ENCODE data around the gene NDUFB3.
"Not testable (repeated sequence)": the region's sequence is repeated elsewhere in the genome, so short reads cannot be mapped to it uniquely, and the experiment has no call there.

NDUFB3 gene

DNA sequence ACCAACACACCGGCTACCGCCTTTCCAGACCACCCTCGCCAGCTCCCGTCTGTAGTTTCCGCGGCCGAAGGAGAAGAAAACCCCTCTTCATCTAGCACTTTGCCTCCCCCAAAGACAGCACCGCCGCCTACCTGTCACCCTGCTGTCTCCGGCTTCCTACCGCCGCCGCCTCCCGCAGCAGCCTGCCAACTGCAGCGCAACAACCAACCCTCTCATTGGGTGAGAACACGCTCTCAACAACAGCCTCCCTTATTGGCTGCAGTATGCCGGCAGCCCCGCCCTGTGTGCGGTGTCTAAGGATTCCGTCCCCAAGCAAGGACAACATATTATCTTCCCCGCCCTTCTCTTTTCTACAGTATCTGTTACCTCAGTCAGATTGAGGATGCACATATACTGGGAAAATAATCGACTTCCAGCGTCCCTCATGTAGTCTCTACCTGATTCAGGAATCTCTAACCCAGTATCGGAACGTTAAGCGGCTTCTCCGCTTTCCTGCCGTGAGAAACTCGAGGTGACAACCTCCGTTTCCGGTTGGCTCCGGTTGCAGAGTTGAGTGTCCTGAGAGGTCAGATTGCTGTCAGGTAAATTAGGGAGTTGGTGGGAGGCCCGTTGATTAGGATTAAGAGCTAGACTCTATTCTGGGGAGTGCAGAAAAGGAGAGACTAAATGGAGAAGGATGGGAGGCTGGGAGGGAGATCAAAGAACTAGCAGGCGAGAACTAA, at the start of gene NDUFB3, which contains the start of gene HYCC2:
NDUFB3 (plus strand) TSS at position 523 of the 722 bp plus-strand sequence. CDS start 6,882 bp downstream, outside the sequence.
HYCC2 (minus strand) TSS at position 193 of the 722 bp plus-strand sequence. CDS start 47,662 bp downstream, outside the sequence.
- intact Hi-C loops (cut with DNase I) = loop anchor here (5.0 to 10.0 kb wide), 2 partner anchors 83 to 164 kb away; no protein-coding TSS in a partner anchor
- peak; percentile 84 to 97 (median 92) for DNase-seq

DNA sequence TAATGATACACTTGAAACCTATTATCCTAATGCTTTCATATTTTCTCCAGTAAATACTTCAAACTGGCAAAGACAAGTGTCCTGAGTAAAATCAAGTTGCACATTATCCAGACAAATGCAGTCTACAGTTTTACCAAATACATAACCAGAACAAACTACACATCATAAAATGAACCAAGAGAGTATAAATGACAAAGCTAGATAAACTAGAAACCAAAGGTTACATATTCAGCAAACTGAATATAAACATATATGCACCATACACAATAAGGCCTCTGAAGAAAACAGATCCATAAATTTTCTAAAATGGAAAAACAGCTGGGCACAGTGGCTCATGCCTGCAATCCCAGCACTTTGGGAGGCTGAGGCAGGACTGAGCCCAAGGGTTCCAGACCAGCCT, 47.3 kb upstream of the NDUFB3 start:
- intact Hi-C loops (cut with DNase I) = no loop called here
- DNase-seq = no peak

DNA sequence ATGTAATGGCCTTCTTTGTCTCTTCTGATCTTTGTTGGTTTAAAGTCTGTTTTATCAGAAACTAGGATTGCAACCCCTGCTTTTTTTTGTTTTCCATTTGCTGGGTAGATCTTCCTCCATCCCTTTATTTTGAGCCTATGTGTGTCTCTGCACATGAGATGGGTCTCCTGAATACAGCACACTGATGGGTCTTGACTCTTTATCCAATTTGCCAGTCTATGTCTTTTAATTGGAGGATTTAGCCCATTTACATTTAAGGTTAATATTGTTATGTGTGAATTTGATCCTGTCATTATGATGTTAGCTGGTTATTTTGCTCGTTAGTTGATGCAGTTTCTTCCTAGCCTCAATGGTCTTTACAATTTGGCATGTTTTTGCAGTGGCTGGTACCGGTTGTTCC, 37.4 kb upstream of the NDUFB3 start:
- DNase-seq; intact Hi-C loops (cut with DNase I): not testable (repeated sequence)

DNA sequence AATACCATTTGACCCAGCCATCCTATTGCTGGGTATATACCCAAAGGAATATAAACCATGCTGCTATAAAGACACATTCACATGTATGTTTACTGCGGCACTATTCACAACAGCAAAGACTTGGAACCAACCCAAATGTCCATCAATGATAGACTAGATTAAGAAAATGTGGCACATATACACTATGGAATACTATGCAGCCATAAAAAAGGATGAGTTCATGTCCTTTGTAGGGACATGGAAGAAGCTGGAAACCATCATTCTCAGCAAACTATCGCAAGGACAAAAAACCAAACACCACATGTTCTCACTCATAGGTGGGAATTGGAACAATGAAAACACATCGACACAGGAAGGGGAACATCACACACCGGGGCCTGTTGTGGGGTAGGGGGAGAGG, 33.4 kb upstream of the NDUFB3 start:
- DNase-seq; intact Hi-C loops (cut with DNase I): not testable (repeated sequence)

DNA sequence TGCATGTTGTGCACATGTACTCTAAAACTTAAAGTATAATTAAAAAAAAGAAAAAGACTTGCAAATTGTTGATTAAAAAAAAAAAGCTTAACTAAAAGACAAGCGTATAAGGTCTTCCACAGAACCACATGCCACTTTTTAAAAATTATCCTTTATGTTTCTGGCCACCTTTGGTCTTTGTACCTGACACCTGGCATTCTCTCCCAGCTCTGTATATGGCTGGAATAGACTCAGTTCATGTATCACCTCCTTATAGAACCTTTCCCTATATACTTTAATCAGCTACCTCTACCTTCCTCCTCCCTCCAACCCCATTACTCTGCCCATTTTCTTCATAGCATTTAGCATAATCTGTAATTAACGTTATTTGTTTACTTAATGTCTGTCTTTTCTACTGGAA, 32.9 kb upstream of the NDUFB3 start:
- intact Hi-C loops (cut with DNase I) = no loop called here

DNA sequence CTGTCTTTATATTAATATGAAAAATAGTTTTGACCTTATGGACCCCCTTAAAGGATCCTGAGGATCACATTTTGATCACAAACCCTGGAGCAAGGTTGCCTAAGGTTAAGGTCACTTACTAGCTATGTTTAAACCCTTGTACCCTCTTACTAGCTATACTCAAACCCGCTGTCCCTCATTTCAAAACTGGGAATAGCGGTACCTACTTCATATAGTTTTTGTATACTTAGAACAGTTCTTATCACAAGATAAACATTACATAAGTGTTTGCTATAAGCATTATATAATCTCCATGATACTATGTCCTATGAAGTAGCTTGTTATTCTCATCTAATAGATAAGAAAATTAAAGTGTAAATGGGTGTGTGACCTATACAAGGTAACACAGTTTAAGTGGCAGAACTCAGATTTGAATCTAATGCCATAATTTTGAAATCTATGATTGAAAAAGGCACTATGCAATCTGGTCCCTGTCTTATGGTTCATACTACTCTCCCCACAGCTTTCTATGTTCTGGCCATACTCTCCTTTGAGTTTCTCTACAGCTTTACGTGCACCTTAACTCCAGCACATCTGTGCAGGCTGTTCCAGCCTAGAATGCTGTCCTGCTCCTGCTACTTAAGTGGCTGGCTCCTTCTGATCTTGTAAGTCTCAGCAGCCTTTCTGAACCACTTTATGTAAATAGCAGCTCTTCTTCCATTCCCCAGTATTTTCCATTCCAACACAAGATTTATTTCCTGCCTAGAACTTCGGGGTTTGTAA, 30.8 kb upstream of the NDUFB3 start:
- intact Hi-C loops (cut with DNase I) = no loop called here
- DNase-seq = no peak

More for the DNA sequence above, 32.9 kb upstream of the NDUFB3 start:
- no peak for DNase-seq

DNA sequence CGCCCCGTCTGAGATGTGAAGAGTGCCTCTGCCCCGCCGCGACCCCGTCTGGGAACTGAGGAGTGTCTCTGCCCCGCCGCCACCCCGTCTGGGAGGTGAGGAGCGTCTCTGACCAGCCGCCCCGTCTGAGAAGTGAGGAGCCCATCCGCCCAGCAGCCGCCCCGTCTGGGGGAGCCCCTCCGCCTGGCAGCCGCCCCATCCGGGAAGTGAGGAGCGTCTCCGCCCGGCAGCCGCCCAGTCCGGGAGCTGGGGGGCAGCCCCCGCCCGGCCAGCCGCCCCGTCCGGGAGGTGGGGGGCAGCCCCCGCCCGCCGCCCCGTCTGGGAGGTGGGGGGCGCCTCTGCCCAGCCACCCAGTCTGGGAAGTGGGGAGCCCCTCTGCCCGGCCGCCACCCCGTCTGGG, 29.4 kb upstream of the NDUFB3 start:
- intact Hi-C loops (cut with DNase I); DNase-seq: not testable (repeated sequence)

DNA sequence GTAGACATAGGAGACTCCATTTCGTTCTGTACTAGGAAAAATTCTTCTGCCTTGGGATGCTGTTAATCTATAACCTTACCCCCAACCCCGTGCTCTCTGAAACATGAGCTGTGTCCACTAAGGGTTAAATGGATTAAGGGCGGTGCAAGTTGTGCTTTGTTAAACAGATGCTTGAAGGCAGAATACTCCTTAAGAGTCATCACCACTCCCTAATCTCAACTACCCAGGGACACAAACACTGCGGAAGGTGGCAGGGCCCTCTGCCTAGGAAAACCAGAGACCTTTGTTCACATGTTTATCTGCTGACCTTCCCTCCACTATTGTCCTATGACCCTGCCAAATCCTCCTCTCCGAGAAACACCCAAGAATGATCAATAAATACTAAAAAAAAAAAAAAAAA, 28.8 kb upstream of the NDUFB3 start:
- intact Hi-C loops (cut with DNase I); DNase-seq: not testable (repeated sequence)

DNA sequence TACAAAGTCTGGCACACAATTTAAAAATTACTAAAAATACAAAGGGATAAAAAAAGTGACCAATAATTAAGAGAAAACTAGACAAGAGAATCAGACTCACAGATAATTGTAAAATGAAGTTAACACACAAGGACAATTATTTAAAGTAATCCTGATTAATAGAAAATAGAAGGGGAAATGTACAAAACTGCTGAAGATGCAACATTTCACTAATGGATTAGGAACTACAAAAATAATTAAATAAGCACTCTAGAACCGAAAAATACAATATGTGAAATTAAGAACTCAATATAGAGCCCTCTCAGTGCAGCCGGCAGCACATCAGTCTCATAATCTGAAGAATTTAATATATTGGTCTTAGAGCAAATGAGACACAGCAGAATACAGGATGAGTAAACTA, 24.9 kb upstream of the NDUFB3 start:
- intact Hi-C loops (cut with DNase I) = no loop called here
- no peak for DNase-seq

DNA sequence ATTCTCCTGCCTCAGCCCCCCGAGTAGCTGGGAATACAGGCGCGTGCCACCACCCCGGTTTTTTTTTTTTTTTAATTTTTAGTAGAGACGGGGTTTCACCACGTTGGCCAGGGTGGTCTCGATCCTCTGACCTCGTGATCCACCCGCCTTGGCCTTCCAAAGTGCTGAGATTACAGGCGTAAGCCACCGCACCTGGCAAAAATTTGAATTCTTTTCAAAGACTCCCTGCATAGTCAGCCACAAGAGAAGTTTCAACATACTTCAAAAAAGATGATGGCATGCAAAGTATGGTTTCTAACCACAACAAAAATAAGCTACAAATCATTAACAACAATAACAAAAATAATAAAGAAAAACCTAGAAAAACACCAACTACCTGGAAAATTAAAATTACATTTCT, 22.3 kb upstream of the NDUFB3 start:
- DNase-seq = no peak
- intact Hi-C loops (cut with DNase I) = no loop called here

DNA sequence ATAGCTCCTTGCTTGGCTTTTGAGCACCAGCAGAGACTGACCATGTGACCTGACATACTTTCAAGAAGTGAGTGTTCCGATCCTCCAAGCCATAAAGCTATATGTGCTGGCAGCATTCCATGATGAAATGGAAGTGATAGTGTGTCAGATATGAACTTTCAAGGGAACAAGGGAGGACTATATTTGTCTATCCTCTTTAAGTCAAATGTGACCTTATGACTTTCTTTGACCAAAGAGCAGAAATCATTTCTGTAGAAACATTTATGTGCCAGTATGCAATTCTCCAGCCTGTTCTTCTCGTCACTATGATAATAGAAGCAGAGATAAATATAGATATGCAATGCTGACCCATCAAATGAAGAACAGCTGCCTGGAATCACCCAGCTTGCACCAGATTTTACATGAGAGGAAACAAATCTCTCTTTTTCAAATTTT, 14.7 kb upstream of the NDUFB3 start:
- intact Hi-C loops (cut with DNase I) = no loop called here
- DNase-seq = no peak

DNA sequence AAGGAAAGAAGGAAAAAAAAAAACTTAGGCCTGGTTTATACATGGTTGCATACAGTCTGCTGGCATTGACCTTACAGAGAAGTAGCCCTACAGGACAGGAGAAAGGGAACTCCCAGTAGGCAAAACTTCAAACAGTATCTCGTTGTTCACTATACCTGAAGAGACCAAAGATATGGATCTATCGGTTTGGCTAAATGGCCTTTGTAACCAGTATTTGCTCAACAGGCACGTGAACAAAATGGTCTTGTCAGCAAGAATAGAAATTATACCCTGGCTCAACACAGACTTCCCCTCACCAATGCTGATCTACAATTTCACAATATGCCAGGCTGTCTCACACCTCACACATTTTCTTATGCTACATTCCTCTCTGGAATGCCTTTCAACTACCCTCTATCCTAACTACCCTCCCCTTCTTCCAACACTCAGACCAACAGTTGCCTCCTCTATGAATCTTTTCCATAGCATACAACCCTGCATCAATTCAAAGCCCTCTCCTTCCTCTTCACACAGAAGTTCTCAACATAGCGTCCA, 14.0 kb upstream of the NDUFB3 start:
- DNase-seq = no peak
- intact Hi-C loops (cut with DNase I) = no loop called here

DNA sequence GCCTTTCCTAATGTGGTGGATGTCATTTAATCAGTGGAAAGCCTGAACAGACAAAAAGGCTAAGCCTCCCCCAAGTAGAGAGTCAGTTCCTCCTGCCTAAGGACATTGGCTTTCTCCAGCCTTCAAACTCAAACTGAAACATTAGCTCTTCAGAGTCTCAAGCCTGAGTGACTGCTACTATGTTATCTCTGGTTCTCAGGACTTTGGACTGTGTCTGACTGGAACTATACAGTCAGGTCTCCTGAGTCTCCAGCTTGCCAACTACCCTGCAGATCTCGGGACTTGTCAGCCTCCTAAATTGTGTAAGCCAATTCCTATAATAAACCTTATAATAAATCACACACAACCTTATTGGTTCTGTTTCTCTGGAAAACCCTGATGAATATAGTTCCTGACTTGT, 12.9 kb upstream of the NDUFB3 start:
- no peak for DNase-seq
- intact Hi-C loops (cut with DNase I) = no loop called here

DNA sequence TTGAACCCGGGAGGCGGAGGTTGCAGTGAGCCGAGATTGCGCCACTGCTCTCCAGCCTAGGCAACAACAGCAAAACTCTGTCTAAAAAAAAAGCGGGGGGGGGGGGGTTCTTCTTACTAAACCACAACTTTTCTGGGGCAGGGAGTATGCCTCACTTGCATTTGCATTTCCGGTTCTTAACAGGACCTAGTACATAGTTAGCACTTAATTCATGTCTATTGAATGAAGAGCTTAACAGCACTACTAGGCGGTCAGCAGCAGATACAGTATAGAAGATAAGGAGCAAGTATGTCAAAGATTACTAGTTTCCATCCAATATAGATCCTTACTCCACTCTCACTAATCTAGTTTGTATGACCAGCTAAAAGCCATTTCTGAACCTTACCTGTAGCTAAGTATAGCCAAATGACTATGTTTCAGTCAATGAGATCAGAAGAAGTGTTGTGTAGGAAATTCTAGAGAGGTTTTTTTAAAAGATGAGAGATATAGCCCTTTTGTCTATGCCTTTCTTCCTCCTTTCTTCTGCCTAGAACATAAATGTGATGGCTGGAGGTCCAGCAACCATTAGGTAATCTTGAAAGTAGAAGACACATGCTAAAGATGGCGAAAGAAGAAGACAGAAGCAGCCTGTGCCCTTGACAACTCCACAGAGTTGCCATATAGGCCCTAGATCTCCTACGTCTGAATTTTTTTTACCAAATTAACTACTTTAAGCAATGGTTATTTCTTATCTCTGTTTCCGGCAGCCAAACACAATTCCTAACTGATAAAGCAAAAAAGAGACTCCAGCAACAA, 11.6 kb upstream of the NDUFB3 start:
- DNase-seq = no peak
- intact Hi-C loops (cut with DNase I) = no loop called here

DNA sequence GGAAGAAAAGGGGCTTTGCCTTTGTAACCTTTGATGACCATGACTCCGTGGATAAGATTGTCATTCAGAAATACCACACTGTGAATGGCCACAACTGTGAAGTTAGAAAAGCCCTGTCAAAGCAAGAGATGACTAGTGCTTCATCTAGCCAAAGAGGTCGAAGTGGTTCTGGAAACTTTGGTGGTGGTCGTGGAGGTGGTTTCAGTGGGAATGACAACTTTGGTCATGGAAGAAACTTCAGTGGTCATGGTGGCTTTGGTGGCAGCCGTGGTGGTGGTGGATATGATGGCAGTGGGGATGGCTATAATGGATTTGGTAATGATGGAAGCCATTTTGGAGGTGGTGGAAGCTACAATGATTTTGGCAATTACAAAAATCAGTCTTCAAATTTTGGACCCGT, 8.3 kb upstream of the NDUFB3 start:
- intact Hi-C loops (cut with DNase I); DNase-seq: not testable (repeated sequence)

DNA sequence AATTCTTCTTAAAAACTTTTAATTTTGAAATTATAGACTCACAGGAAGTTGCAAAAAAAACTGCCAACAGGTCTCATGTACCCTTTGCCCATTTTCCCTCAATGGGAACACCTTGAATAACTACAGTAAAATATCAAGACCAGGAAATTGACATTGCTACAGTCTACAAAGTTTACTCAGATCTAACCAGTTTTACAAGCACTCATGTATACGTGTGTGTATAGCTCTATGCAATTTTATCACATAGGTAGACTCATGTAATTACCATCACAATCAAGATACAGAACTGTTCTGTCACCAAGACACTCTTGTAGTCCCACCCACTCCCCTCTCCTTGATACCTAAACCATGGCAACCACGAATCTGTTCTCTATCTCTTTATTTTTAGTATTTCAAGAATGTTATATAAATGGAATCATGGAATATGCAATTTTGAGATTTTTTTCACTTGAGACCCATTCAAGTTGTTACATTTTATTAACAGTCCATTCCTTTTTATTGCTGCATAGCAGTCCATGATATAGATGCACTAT, 6.9 kb upstream of the NDUFB3 start:
- intact Hi-C loops (cut with DNase I) = loop anchor here (5.0 kb wide), 1 partner anchor 103 kb away; the partner anchor contains the start of gene ORC2
- peak in 11 of 42 donors; percentile 16 to 74 (median 27) for DNase-seq

DNA sequence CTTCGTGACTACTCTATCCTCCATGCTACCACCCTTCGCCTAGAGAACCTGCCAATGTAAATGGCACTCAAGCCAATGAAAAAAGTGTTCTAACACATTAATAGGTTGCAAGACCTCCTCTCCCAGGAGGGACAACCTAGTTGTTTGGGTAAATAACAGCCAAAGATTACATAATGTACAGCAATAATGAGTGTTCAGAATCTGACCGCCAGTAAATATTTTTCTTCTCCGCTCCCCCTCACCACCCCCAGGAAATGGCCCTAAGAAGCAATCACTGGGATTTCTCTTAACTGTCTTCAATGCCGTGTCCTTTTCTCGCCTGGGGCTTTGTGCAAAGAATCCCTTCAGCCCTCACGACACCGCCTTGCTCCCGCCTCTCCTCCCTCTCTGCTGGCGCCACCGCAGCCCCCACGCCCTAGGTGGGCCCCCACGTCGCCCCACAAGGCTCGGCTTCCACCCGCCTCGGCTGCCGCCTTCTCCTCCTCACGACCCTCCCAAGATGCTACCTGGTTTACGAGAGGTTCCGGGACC, 788 bp upstream of the NDUFB3 start:
- intact Hi-C loops (cut with DNase I) = loop anchor here (5.0 to 10.0 kb wide), 2 partner anchors 84 to 164 kb away; no protein-coding TSS in a partner anchor
- DNase-seq = peak in 3 of 42 donors; percentile 10 to 35 (median 35)

DNA sequence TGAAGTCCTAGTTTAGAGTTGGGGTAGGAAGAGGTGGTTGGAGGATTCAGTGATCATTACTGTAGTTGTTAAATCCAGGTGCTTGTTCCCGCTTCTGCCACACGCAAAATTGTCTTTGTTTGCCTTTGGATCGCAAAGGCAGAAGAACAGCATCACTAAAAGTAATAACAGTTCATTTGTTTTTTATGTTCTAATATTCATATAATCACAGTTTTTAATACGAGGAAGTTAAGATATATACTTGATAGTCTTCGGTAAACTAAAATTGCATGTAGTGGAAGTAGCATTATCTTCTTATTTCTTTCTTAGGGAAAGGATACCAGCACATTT, 365 bp downstream of the NDUFB3 start:
- intact Hi-C loops (cut with DNase I) = loop anchor here (5.0 to 10.0 kb wide), 2 partner anchors 83 to 165 kb away; no protein-coding TSS in a partner anchor
- no peak for DNase-seq
